Measurements from ENCODE around the gene SCCPDH.
"Not testable (repeated sequence)": the region's sequence is repeated elsewhere in the genome, so short reads cannot be mapped to it uniquely, and the experiment has no call there.

SCCPDH gene

DNA sequence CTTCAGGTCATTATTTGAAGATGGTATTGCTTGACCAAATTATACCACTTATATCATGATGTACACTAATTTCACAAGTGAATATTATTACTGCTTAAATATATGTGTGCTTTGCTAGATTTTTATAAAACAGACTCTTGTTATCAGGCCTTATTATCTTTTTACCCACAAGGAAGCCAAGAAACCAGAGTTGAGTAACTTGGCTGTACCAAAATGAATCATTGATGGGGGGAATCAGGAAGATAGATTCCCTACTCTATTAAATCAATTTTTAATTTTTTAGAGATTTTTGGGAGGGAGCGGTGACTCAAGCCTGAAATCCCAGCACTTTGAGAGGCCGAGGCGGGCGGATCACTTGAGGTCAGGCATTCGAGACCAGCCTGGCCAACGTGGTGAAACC, 16.0 kb upstream of the SCCPDH start:
- DNase-seq: peak in 1 of 2 experiments; percentile 14

DNA sequence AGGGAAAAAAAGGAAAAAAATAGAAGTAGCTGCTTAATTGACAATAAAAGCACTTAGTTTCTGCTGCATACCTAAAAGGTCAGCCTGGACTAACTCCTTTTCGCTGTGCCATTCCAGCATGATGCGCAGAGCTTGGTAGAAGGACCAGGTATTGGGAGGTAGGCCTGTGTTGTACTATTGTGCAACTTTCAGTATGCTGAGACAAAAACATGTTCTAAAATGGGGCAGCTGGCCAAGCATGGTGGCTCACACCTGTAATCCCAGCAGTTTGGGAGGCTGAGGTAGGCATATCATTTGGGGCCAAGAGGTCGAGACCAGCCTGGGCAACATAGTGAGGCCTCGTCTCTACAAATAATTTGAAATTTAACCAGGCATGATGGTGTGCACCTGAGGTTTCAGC, 15.0 kb upstream of the SCCPDH start:
- no peak for DNase-seq

DNA sequence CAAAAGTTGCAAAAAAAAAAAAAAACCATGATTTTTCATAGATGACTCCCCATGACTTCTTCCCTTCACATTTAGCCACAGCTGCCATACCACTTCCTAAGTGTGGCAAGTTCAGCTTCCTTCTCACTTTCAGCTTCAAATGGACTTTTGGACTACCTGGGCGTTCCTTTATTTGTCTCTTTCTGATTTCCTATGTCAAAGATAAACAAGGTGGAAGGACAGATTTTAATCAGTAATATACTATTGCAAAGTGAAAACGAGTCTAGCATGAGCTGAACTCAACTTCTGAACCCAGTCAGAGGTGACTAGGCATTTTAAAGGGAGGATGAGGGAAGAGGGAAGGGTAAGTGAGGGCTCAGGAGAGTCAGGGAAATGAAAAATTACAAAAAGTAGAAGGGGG, 14.4 kb upstream of the SCCPDH start:
- peak; percentile 50 to 62 for DNase-seq

DNA sequence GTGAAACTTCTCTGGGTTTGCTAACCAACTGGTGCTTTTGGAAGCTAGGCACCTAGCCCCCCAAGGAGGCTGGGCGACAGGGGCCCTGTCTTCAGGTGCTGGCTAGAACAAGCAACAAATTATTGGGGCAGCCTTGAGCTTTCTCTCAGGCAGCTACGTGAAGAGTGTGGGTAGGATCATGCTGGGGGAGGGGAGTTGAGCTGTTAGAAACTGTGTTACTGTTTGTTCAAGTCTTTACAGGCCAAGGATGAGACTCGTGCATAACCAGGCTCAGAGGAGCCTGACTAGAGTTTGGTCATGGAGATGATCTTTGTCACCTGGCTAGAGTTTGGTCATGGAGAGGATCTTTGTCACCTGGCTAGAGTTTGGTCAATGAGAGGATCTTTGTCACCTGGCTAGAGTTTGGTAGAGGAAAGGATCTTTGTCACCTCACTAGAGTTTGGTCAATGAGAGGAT, 12.6 kb upstream of the SCCPDH start:
- DNase-seq: no peak

DNA sequence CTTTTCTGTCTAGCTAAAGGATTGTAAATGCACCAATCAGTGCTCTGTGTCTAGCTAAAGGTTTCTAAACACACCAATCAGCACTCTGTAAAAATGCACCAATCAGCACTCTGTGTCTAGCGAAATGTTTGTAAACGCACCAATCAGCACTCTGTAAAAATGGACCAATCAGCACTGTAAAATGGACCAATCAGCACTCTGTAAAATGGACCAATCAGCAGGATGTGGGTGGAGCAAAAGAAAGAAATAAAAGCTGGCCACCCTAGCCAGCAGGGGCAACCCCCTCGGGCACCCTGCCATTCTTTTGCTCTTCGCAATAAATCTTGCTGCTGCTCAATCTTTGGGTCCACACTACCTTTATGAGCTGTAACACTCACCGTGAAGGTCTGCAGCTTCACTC, 11.8 kb upstream of the SCCPDH start:
- not testable (repeated sequence) for DNase-seq

GRCh38 chr1:246719361-246719760, 4.8 kb upstream of the SCCPDH start:
- not testable (repeated sequence) for DNase-seq

DNA sequence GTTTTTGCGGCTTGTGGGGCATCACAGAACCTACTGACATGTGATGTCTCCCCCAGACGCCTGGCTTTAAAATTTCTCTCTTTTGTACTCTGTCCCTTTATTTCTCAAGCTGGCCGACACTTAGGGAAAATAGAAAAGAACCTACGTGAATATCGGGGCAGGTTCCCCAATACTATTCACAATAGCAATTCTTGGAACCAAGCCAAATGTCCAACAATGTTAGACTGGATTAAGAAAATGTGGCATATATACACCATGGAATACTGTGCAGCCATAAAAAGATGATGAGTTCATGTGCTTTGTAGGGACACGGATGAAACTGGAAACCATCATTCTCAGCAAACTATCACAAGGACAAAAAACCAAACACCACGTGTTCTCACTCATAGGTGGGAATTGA, 3.4 kb upstream of the SCCPDH start:
- DNase-seq: not testable (repeated sequence)

DNA sequence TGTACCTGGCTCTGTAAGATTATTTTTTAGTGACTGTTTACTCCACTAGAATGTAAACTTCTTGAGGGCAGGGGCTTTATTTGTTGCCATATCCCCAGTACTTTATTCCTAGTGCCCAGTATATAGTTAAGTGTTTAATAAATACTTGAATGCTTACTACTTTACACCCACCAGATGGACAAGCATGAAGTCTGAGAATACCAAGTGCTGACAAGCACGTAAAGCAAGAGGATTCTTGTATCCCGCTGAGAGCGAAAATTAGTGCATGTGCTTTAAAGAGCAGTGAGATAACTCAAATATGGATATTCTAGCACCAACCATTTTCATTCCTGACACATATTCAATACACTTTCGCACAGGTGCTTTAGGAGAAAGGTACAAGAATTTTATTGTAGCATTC, 1.5 kb upstream of the SCCPDH start:
- no peak for DNase-seq

DNA sequence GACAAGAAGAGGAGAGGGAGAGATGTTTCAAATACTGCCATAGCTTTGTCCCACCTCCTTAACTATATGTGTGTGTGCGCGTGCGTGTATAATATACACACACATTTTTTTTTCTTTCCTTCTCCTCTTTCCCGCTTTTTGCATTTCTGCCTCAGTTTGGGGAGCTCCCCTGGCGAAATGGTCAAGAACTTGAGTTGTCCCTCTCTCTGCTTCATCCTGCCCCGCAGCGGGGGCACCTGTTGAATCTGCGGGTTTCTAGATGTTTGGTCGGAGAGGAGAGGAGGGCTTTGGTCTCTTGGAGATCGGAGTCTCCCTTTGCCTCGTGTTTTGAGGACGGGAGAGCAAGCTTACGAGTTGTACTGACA, 504 bp downstream of the SCCPDH start:
- DNase-seq: peak; percentile 70 to 75

DNA sequence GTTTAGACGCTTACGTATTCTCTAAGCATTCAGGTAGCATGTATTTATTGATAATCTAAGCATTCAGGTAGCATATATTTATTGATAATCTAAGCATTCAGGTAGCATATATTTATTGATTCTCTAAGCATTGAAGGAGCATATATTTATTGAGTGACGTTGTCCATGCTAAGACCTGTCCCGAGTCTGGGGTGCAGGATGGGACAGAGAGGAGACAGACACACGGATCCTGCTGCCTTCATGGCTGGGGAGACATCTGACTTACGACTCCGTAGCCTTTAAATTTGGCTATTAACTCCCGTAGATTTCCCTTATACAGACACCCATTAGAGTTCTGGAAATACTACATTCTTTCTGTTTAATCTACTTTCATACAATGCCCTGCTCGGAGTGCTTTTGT, 982 bp downstream of the SCCPDH start:
- no peak for DNase-seq

DNA sequence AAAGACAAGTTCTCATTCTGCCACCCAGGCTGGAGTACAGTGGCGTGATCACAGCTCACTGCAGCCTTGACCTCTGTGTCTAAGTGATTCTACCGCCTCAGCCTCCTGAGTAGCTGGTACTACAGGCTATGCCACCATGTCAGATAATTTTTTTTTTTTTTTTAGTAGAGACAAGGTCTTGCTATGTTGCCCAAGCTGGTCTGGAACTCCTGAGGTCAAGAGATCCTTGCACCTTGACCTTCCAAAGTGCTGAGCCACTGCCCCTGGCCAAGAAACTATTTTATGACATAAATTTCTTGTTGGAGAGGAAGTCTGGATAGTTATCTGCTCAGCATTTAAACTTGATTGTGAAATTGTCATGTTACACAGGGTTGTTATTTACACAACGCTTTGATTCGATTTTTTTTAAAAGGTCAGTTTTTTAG, 2.1 kb downstream of the SCCPDH start:
- no peak for DNase-seq

DNA sequence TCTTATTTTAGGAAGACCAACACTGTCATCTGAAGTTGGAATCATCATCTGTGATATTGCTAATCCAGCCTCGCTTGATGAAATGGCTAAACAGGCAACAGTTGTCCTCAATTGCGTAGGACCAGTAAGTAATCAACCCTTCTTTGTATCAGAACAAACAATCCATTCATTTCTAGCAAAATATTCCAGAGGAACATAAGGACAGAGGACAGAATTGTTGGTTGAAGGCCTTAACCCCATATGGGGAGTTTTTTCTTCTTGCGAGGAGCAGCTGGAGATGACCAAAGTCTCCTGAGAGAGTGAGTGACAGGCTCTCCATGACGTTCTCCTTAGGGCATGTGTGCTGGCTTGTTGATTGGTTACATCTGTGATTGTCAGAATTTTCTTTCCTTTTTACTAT, 2.7 kb downstream of the SCCPDH start:
- DNase-seq: no peak

GRCh38 chr1:246727594-246727993, 3.4 kb downstream of the SCCPDH start:
- DNase-seq: no peak

DNA sequence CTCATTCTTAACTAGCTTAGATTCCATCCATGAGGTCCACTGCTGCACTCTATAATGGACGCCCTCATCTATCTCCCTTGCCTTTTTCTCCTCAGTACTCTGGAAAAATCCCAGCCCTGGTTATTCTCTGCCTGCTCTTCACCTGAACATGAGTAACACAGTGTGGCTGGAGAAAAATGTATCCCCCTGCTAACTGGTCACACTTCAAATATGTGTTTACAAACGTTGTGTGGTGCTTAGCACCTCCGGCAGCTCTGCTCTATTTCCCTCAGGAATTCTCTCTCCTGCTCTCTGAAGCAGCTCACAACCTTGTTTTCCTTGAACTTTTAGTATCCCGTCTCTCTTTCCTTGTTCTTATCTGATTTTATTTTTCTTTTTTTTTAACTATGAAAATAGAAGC, 4.1 kb downstream of the SCCPDH start:
- no peak for DNase-seq

GRCh38 chr1:246729040-246729439, 4.8 kb downstream of the SCCPDH start:
- not testable (repeated sequence) for DNase-seq

DNA sequence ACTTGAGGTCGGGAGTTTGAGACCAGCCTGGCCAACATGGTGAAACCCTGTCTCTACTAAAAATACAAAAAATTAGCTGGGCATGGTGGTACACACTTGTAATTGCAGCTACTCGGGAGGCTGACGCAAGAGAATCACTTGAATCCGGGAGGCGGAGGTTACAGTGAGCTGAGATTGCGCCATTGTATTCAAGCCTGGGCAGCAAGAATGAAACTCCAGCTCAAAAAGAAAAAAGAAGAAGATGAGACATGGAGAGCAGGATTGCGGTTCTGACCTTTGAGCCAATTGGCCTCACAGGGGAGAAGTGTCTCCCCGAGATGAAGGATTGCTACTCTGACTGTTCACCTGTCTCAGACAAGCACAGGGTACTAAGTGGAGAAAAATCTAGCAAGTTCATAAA, 6.6 kb downstream of the SCCPDH start:
- no peak for DNase-seq

- not testable (repeated sequence) for DNase-seq
Observed at GRCh38 chr1:246731873-246732272, 7.7 kb downstream of the SCCPDH start.

DNA sequence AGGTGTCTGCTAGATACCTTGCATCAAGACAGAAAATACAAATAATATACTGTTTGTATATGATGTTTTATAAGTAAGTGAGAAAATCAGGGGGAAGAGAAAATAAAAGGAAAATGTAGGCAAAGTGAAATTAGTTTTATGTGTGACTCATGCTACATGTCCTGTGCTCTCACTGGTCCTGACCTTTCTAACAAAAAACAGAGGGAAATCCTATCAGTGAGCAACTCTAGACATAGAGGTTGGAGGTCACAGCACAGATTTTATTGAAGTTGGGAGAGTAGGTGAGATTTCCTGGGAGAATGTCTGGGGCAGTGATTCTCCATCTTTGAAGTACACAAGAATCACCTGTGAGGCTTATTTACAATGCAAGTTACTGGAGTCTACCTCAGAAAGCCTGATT, 9.5 kb downstream of the SCCPDH start:
- no peak for DNase-seq

- DNase-seq: no peak
Observed at GRCh38 chr1:246734866-246735265, 10.7 kb downstream of the SCCPDH start.

- DNase-seq: no peak
Observed at GRCh38 chr1:246735735-246736134, 11.5 kb downstream of the SCCPDH start.

- no peak for DNase-seq
Observed at GRCh38 chr1:246742396-246742795, 18.2 kb downstream of the SCCPDH start.

GRCh38 chr1:246746155-246746554, 21.9 kb downstream of the SCCPDH start:
- not testable (repeated sequence) for DNase-seq

- no peak for DNase-seq
Observed at GRCh38 chr1:246748006-246748405, 23.8 kb downstream of the SCCPDH start.

DNA sequence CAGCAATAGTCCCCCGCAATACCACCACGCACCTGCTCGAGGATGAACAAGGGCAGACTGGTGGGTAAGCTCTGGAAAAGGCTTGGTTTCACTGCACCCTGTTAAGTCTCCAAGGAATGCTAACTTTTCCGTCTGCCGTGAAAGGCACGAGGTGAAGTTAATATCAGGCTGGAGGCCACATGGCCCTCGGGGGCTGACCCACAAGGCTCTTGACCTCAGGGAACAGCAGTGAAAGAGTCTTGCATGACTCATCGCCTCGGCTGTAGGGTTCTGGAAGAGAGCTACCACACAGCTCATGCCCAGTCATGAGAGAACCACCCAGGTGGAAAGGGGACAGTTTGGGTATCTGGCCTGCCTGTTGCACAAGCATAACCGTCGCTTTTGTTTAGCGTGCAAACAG, 24.7 kb downstream of the SCCPDH start:
- DNase-seq: no peak

DNA sequence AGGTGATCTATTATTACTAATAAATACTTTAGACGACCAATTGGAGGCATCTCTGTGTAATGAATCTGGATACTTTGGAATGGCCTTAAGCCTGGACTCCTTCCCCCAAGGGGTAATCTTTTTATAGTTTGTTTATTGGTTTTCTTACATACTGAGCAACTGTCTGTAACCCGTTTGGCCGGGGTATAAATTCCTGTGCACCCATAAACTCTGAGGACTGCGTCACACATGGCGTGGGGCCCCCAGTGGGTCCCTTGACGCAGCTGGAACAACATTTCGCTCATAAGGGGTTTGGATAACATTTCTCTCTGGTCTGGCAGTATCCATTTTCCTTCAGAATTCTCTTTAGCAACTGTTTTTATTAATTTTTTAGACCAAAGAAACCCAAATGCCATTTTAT, 26.5 kb downstream of the SCCPDH start:
- DNase-seq: no peak
